Measurements from ENCODE around the gene GNPAT.

The GNPAT gene

DNA sequence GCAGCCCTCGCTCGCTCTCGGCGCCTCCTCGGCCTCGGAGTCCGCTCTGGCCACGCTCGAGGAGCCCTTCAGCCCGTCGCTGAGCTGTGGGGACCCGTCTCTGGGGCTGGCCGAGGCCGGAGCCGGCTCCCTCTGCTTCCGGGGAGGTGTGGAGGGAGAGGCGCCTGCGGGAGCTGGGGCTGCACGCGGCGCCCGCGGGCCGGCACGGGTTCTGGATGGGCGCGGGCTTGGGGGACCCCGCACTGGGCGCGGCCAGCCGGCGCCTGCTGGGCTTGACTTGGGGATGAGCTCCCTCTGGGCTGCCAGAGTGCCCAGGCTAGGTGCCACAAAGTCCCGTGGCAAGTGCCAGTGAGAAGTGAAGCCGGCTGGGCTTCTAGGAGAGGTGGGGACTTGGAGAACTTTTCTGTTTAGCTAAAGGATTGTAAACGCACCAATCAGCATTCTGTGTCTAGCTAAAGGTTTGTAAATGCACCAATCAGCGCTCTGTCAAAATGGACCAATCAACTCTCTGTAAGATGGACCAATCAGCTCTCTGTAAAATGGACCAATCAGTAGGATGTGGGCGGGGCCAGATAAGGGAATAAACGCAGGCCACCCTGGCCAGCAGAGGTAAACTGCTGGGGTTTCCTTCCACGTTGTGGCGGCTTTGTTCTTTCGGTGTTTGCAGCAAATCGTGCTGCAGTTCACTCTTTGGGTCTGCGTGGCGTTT, 76.4 kb downstream of the GNPAT start:
- DNase-seq (ENCODE audit: low spot score), result no peak

DNA sequence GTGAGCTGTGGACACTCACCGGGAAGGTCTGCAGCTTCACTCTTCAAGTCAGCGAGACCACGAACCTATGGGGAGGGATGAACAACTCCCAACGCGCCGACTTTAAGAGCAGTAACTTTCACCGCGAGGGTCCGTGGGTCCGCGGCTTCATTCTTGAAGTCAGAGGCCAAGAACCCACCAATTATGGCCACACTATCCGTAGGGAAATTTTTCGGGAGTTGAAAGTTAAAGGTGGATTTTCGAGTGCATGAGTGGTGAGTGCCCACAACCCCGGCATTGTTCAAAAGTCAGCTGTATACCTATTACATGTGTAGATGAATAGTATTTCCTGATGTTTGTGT, 77.0 kb downstream of the GNPAT start:
- no peak for DNase-seq (ENCODE audit: low spot score)

GRCh38 chr1:231318568-231318967, 77.6 kb downstream of the GNPAT start:
- DNase-seq (ENCODE audit: low spot score), result no peak

- DNase-seq (ENCODE audit: low spot score), result no peak
These were observed 78.1 kb downstream of the GNPAT start for GRCh38 chr1:231319080-231319479.

- no peak for DNase-seq (ENCODE audit: low spot score)
These were observed 82.0 kb downstream of the GNPAT start for GRCh38 chr1:231322880-231323530.

DNA sequence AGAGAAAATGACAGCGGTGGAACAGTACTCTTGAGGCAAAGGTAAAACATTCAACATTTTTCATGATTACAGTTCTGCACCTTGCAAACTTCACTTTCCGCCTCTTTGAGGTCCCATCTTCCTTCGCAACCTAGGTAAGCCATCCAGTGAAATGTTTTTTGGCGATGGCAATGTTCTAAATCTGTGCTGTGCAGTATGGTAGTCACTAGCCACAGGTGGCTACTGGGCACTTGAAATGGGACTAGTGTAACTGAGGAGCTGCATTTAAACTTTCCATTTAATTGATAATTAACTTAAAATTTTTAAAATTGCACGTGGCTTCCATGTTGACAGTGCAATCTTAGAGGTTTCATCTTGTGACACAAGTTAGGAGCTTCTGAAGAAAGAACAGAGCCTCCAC, 83.6 kb downstream of the GNPAT start:
- no peak for DNase-seq (ENCODE audit: low spot score)

DNA sequence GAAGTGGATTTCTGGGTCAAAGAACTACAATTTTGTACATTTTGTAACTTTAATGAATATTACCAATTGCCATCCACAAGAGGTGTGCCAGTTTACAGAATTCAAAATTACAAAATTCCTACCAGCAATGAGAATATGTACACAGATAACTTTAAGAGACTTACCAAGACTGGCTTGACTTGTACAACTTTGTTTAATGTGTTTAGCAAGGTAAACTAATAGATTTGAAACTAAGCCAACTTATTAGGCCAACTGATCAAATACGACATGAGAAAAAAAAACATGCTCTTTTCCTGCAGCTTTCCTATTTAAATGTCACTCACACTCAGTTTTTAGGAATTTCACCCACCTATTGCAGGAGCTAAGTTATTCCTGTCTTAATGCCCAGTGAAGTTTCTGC, 85.2 kb downstream of the GNPAT start:
- no peak for DNase-seq (ENCODE audit: low spot score)
